Transverse colon (tissue), 4 donors: ENCODE measurements around the gene AKR1C1. TPM values are rescaled to one million over a fixed set of nuclear protein-coding genes. Genes with fewer than 3 reads are reported as not detected.
"Not testable (repeated sequence)": the region's sequence is repeated elsewhere in the genome, so short reads cannot be mapped to it uniquely, and the experiment has no call there.

ENCODE experiments used
- DNase-seq: peaks from one replicate; pipeline ENCODE4 v3.0.0-alpha.2; 2019
- H3K27ac ChIP-seq, 4 donors: fragments of 200-600 bp; sonication (generic); 2 replicates each; pipeline ENCODE4 v1.5.1; 2016 to 2018; ENCODE audit warnings: inconsistent platforms in 4 of 4
- H3K27me3 ChIP-seq: fragments of 200-600 bp; sonication (generic); 2 replicates; pipeline ENCODE4 v1.5.1; 2017; ENCODE audit warnings: inconsistent platforms
- H3K36me3 ChIP-seq, 4 donors: fragments of 200-600 bp; sonication (generic); 2 replicates each; pipeline ENCODE4 v1.5.1; 2017 to 2019; ENCODE audit warnings: inconsistent platforms in 4 of 4
- H3K4me1 ChIP-seq, 4 donors: fragments of 200-600 bp; sonication (generic); 2 replicates each; pipeline ENCODE4 v1.5.1; 2017 to 2020; ENCODE audit warnings: inconsistent platforms in 4 of 4
- H3K4me3 ChIP-seq, 4 donors: fragments of 200-600 bp; sonication (generic); 1 replicate in 1 of 4; 2 replicates in 3 of 4; pipeline versions ENCODE4 v1.5.1 to v1.6.1; 2017 to 2019; ENCODE audit warnings: inconsistent platforms in 4 of 4
- H3K9me3 ChIP-seq, 2 donors: fragments of 200-600 bp; sonication (generic); 2 replicates each; pipeline ENCODE4 v1.5.1; 2017 to 2019; ENCODE audit warnings: inconsistent platforms in 2 of 2
- CTCF ChIP-seq, 5 experiments: fragments of 200-600 bp in 3 of 5; fragments of 450-650 bp in 2 of 5; sonication (generic) in 3 of 5; IDR thresholded peaks; 1 replicate in 2 of 5; 2 replicates in 3 of 5; pipeline ENCODE4 v1.5.1; 2016 to 2017; ENCODE audit warnings: antibody characterized with exemption in 5 of 5, inconsistent platforms in 3 of 5, mild to moderate bottlenecking in 2 of 5, moderate library complexity in 1 of 5
- EP300 ChIP-seq: sonication (generic); formaldehyde crosslinking; IDR thresholded peaks from one replicate; pipeline ENCODE4 v1.6.1; 2017; ENCODE audit warnings: antibody characterized with exemption, low read depth
- POLR2A ChIP-seq: fragments of 450-650 bp; IDR thresholded peaks from one replicate; pipeline ENCODE4 v1.6.1; 2016; ENCODE audit warnings: antibody characterized with exemption, mild to moderate bottlenecking, moderate library complexity
- POLR2AphosphoS5 ChIP-seq, 3 donors: sonication (generic); formaldehyde crosslinking; IDR thresholded peaks; one replicate each; pipeline ENCODE4 v1.6.1; 2016; ENCODE audit warnings: antibody characterized with exemption in 3 of 3
- WGBS, 2 donors: methylation state at CpG; one replicate each; pipeline ENCODE4 v1.1.5; 2018; ENCODE audit warnings: low coverage in 1 of 2; 5-methylcytosine and 5-hydroxymethylcytosine counted together
- in situ Hi-C, 4 donors: fragments of 200-750 bp; cut with MboI; loops; one replicate each; pipeline versions ENCODE4 v1.15.0 to v1.15.1; 2017; ENCODE audit warnings: low sequenced_read_pairs in 3 of 4, low pct_ligation_motif_present in 1 of 4, low pct_unique_long_range_greater_than_20kb in 1 of 4
- intact Hi-C: fragments of 100-400 bp; cut with DNase I; formaldehyde crosslinking; loops from one replicate; pipeline ENCODE4 v1.15.1; 2023; ENCODE audit warnings: low total_unique reads
- total RNA-seq, 4 donors: library from RNA; depleted of rRNA; stranded (reverse); fragments of >200 nt; gene quantifications; one replicate each; pipeline ENCODE4 v1.1.0, GENCODE V29; 2016

AKR1C1 gene
- total RNA-seq, 4 donors from 2014 or later, result 3.0 to 20.5 (median 14.2) TPM

- TF ChIP-seq POLR2A (no peak), POLR2AphosphoS5 (IDR thresholded peaks at IDR 0.05) (peak; percentile 19 to 62 (median 49))
- no peak for DNase-seq
- peak overlapping the region; percentile 58 to 73 (median 70) for H3K27ac ChIP-seq
- H3K4me3 ChIP-seq, result no peak overlapping the region
- no peaks in the 10 kb centered on the region for H3K27me3 ChIP-seq
- intact Hi-C loops (no loop called here), in situ Hi-C loops (no loop called here)
- H3K4me1 ChIP-seq, result peaks cover 0 to 33% (median 15%) of the 10 kb centered on the region in 4 donors
- H3K9me3 ChIP-seq, result no peaks in the 10 kb centered on the region
- 28 to 48% methylated on average over 4 to 5 of the region's 5 CpGs for WGBS, 2 donors
- no peaks in the 10 kb centered on the region for H3K36me3 ChIP-seq
Observed at GRCh38 chr10:4947635-4948596, 15.3 kb upstream of the AKR1C1 start.

- H3K36me3 ChIP-seq, H3K27me3 ChIP-seq, in situ Hi-C loops, H3K4me3 ChIP-seq, DNase-seq, H3K27ac ChIP-seq, H3K9me3 ChIP-seq, intact Hi-C loops: not testable (repeated sequence)
- 70 to 71% methylated on average over 1 to 5 of the region's 5 CpGs for WGBS, 2 donors
- H3K4me1 ChIP-seq, result peaks cover 0 to 20% (median 14%) of the 10 kb centered on the region in 4 donors
Observed at GRCh38 chr10:4951512-4952162, 11.6 kb upstream of the AKR1C1 start.

- DNase-seq, result no peak
- Histone ChIP-seq H3K4me3 (no peak overlapping the region), H3K36me3 (no peaks in the 10 kb centered on the region), H3K4me1 (peaks cover 0 to 2% (median under 1%) of the 10 kb centered on the region in 4 donors), H3K27ac (no peak overlapping the region), H3K27me3 (no peaks in the 10 kb centered on the region), H3K9me3 (no peaks in the 10 kb centered on the region)
- no peak for TF ChIP-seq POLR2AphosphoS5 (IDR thresholded peaks at IDR 0.05)
- TF ChIP-seq POLR2A, result no peak
- no peak for TF ChIP-seq EP300
- TF ChIP-seq CTCF (IDR thresholded peaks at IDR 0.05), result no peak
- intact Hi-C loops (no loop called here), in situ Hi-C loops (no loop called here)
Observed at GRCh38 chr10:4953405-4953804, 9.8 kb upstream of the AKR1C1 start.

GRCh38 chr10:4956088-4956487 is 7.1 kb upstream of the AKR1C1 start:
- intact Hi-C loops, H3K4me1 ChIP-seq, H3K4me3 ChIP-seq, H3K9me3 ChIP-seq, DNase-seq, in situ Hi-C loops, H3K27me3 ChIP-seq, H3K36me3 ChIP-seq, H3K27ac ChIP-seq: not testable (repeated sequence)
- 80% methylated on average over 6 of the region's 7 CpGs; no CpG with 5 or more reads in 1 of the 2 donors for WGBS, 2 donors

- DNase-seq, H3K9me3 ChIP-seq, H3K27ac ChIP-seq, H3K4me1 ChIP-seq, H3K36me3 ChIP-seq, intact Hi-C loops, H3K27me3 ChIP-seq, H3K4me3 ChIP-seq, in situ Hi-C loops: not testable (repeated sequence)
- 68 to 71% methylated on average over 4 to 5 of the region's 5 CpGs for WGBS, 2 donors
Observed at GRCh38 chr10:4956955-4957645, 6.1 kb upstream of the AKR1C1 start.

GRCh38 chr10:4961558-4961957 is 1.7 kb upstream of the AKR1C1 start:
- H3K9me3 ChIP-seq, in situ Hi-C loops, H3K4me3 ChIP-seq, H3K36me3 ChIP-seq, H3K27ac ChIP-seq, H3K4me1 ChIP-seq, DNase-seq, H3K27me3 ChIP-seq, intact Hi-C loops: not testable (repeated sequence)
- 87 to 93% methylated on average over 11 of the region's 11 CpGs for WGBS, 2 donors

GRCh38 chr10:4962308-4962707 is 907 bp upstream of the AKR1C1 start:
- H3K4me1 ChIP-seq, H3K36me3 ChIP-seq, H3K4me3 ChIP-seq, H3K27ac ChIP-seq, H3K9me3 ChIP-seq, intact Hi-C loops, in situ Hi-C loops, DNase-seq, H3K27me3 ChIP-seq: not testable (repeated sequence)
- WGBS, 2 donors, result 68 to 69% methylated on average over 1 of the region's 1 CpG

GRCh38 chr10:4963815-4964154 is 570 bp downstream of the AKR1C1 start:
- H3K27me3 ChIP-seq, in situ Hi-C loops, H3K9me3 ChIP-seq, DNase-seq, H3K4me1 ChIP-seq, H3K27ac ChIP-seq, H3K4me3 ChIP-seq, H3K36me3 ChIP-seq, intact Hi-C loops: not testable (repeated sequence)
- 39 to 50% methylated on average over 1 to 4 of the region's 4 CpGs for WGBS, 2 donors

GRCh38 chr10:4965763-4966162 is 2.5 kb downstream of the AKR1C1 start:
- H3K4me3 ChIP-seq, intact Hi-C loops, H3K27ac ChIP-seq, H3K9me3 ChIP-seq, in situ Hi-C loops, H3K36me3 ChIP-seq, DNase-seq, H3K4me1 ChIP-seq, H3K27me3 ChIP-seq: not testable (repeated sequence)
- WGBS, 2 donors, result 95% methylated on average over 4 of the region's 4 CpGs; no CpG with 5 or more reads in 1 of the 2 donors
